ENCODE data around the gene LRRC56. TPM values are rescaled to one million over a fixed set of nuclear protein-coding genes. Genes with fewer than 3 reads are reported as not detected.
"Not testable (repeated sequence)": the region's sequence is repeated elsewhere in the genome, so short reads cannot be mapped to it uniquely, and the experiment has no call there.

LRRC56 gene
- total and polyA plus RNA-seq, 4 donors, result 0.25 to 1.5 (median 1.2) TPM

DNA sequence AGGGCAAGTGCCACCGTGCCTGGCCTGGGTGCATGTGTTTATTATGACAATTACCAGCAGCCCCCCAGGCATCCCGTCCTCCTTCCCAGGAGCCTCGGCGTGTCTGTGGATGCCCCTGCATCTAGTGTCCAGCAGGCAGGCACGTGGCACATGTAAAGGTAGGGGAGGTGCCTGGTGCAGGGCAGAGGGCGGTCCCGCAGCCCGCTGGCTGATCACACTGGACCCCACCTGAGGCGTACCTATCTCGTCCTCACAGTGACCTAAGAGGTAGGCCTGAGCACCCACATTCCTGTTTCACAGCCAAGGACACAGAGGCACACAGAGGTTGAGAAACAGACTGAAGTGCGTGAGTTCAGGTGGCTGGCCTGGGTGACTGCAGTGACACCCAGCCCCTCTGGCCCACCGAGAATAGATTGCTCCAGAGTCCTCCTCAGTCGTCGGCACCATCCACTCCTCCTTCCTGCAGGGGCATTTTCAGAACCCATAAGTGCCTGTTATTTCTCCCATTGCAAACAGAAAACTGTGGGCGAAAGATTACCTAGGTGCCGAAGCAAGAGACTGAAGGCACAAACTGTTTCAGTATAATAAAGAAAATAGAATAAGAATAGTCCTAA, 35.9 kb downstream of the LRRC56 start:
- Histone ChIP-seq H3K27ac (ENCODE audit: low read depth in 1 of 2, low read length in 2 of 2) (no peak overlapping the region), H3K27me3 (ENCODE audit: control insufficient read depth in 1 of 2, insufficient read depth in 2 of 2, low read length in 1 of 2) (no peaks in the 10 kb centered on the region), H3K9me3 (ENCODE audit: control insufficient read depth, low read length) (no peaks in the 10 kb centered on the region), H3K4me1 (ENCODE audit: control insufficient read depth in 1 of 2, insufficient read depth in 2 of 2, low read length in 2 of 2) (no peaks in the 10 kb centered on the region), H3K36me3 (ENCODE audit: control insufficient read depth in 1 of 2, insufficient read depth in 2 of 2, low read length in 1 of 2) (no peaks in the 10 kb centered on the region), H3K4me3 (ENCODE audit: low read length in 2 of 2) (no peak overlapping the region)
- intact Hi-C loops (cut with DNase I), result no loop called here
- ATAC-seq (ENCODE audit: low FRiP score) (no peak), DNase-seq (no peak)
- 94 to 96% methylated on average over 16 of the region's 16 CpGs for WGBS, 2 donors

DNA sequence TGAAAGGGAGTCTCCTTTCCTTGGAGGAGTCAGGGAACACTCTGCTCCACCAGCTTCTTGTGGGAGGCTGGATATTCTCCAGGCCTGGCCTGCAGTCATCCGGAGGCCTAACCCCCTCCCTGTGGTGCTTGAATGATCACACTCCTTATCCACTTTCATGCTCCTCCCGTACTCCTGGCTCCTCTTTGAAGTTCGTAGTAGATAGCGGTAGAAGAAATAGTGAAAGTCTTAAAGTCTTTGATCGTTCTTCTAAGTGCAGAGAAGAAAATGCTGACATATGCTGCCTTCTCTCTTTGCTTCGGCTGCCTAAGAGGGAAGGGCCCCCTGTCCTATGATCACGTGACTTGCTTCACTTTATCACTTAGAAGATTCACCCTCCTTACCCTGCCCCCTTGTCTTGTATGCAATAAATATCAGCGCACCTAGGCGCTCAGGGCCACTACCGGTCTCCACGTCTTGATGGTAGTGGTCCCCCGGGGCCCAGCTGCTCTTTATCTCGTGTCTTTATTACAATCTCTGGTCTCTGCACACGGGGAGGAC, 36.8 kb downstream of the LRRC56 start:
- H3K4me1 ChIP-seq (ENCODE audit: control insufficient read depth in 1 of 2, insufficient read depth in 2 of 2, low read length in 2 of 2); H3K27me3 ChIP-seq (ENCODE audit: control insufficient read depth in 1 of 2, insufficient read depth in 2 of 2, low read length in 1 of 2); ATAC-seq (ENCODE audit: low FRiP score); H3K9me3 ChIP-seq (ENCODE audit: control insufficient read depth, low read length); H3K27ac ChIP-seq (ENCODE audit: low read depth in 1 of 2, low read length in 2 of 2); H3K4me3 ChIP-seq (ENCODE audit: low read length in 2 of 2); DNase-seq; intact Hi-C loops (cut with DNase I); H3K36me3 ChIP-seq (ENCODE audit: control insufficient read depth in 1 of 2, insufficient read depth in 2 of 2, low read length in 1 of 2): not testable (repeated sequence)
- 75 to 85% methylated on average over 14 of the region's 14 CpGs for WGBS, 2 donors

DNA sequence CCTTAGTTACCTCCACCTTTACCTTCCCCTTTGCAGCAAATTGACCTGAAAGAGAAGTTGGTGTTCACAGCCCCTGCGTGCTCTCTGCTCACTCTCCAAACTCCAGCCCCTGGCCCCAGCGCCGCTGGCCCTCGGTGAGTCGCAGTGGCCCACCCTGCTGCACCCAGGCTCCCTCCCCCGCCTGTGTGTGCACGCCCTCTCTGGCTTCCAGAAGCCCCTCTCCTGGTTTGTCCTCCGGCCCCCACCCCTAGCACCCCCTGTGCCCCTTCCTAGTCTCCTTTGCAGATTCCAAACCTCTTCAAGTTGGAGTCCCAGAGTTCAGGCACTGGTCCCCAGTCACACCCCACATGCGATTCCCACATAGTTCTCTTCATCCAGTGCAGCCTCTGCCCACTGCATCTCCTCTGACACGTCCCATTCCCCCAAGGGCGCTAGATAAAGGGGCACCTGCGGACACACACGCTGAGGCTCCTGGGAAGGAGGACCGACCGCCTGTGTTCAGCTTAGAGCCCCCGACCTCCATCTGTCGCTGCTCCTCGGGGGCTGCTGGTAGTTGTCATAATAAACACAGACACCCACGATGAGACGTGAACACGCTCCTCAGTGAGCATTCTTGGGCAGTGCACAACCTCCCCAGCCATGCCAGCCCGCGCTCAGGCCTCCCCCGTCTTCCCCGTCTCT, 37.4 kb downstream of the LRRC56 start:
- H3K27ac ChIP-seq (ENCODE audit: low read depth in 1 of 2, low read length in 2 of 2), result no peak overlapping the region
- H3K36me3 ChIP-seq (ENCODE audit: control insufficient read depth in 1 of 2, insufficient read depth in 2 of 2, low read length in 1 of 2), result no peaks in the 10 kb centered on the region
- DNase-seq, result no peak
- H3K27me3 ChIP-seq (ENCODE audit: control insufficient read depth in 1 of 2, insufficient read depth in 2 of 2, low read length in 1 of 2), result no peaks in the 10 kb centered on the region
- H3K4me1 ChIP-seq (ENCODE audit: control insufficient read depth in 1 of 2, insufficient read depth in 2 of 2, low read length in 2 of 2), result no peaks in the 10 kb centered on the region
- no peak overlapping the region for H3K4me3 ChIP-seq (ENCODE audit: low read length in 2 of 2)
- no peak for ATAC-seq (ENCODE audit: low FRiP score)
- 34 to 35% methylated on average over 25 of the region's 25 CpGs for WGBS, 2 donors
- intact Hi-C loops (cut with DNase I), result loop anchor here in 1 of 2 donors (5.0 kb wide), 1 partner anchor 38 kb away; no protein-coding TSS in a partner anchor
- H3K9me3 ChIP-seq (ENCODE audit: control insufficient read depth, low read length), result no peaks in the 10 kb centered on the region

DNA sequence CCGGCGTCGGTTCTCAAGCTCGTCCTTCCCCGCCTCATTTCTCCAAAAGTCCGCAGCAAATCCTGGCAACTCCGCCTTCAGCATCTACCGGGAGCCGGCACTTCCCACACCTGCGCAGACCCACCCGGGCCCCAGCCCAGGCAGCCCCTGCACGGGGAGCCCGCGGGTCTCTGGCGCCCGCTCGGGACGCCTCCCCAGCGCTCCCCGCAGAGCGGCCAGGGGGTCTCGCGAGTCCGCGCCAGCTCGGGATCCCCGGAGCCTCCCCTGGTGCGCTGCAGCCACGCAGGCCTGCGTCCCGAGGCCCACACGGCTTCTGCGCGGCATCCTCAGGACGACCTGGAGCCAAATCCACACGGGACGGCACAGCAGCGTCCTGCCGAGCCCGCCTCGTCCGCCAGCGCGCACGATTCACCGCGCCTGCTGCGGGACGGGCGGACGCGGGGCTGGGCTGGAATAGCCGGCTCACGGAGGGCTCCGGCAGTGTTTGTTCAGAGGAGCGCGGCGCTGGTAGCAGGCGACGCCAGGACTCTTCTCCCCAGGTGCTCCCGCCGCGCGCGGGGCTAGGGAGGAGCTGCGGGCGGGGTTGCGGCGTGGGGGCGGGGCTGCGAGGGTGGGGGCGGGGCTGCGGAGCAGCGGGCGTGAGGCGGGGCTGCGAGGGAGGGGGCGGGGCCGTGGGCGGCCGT, 38.1 kb downstream of the LRRC56 start:
- intact Hi-C loops (cut with DNase I), result loop anchor here in 1 of 2 donors (5.0 kb wide), 1 partner anchor 37 kb away; no protein-coding TSS in a partner anchor
- DNase-seq (no peak), ATAC-seq (ENCODE audit: low FRiP score) (peak; percentile 36)
- Histone ChIP-seq H3K4me1 (ENCODE audit: control insufficient read depth in 1 of 2, insufficient read depth in 2 of 2, low read length in 2 of 2) (no peaks in the 10 kb centered on the region), H3K27ac (ENCODE audit: low read depth in 1 of 2, low read length in 2 of 2) (no peak overlapping the region), H3K27me3 (ENCODE audit: control insufficient read depth in 1 of 2, insufficient read depth in 2 of 2, low read length in 1 of 2) (no peaks in the 10 kb centered on the region), H3K36me3 (ENCODE audit: control insufficient read depth in 1 of 2, insufficient read depth in 2 of 2, low read length in 1 of 2) (no peaks in the 10 kb centered on the region), H3K4me3 (ENCODE audit: low read length in 2 of 2) (peak overlapping the region; percentile 24 to 52), H3K9me3 (ENCODE audit: control insufficient read depth, low read length) (no peaks in the 10 kb centered on the region)
- 0 to 1% methylated on average over 47 to 81 of the region's 81 CpGs for WGBS, 2 donors

DNA sequence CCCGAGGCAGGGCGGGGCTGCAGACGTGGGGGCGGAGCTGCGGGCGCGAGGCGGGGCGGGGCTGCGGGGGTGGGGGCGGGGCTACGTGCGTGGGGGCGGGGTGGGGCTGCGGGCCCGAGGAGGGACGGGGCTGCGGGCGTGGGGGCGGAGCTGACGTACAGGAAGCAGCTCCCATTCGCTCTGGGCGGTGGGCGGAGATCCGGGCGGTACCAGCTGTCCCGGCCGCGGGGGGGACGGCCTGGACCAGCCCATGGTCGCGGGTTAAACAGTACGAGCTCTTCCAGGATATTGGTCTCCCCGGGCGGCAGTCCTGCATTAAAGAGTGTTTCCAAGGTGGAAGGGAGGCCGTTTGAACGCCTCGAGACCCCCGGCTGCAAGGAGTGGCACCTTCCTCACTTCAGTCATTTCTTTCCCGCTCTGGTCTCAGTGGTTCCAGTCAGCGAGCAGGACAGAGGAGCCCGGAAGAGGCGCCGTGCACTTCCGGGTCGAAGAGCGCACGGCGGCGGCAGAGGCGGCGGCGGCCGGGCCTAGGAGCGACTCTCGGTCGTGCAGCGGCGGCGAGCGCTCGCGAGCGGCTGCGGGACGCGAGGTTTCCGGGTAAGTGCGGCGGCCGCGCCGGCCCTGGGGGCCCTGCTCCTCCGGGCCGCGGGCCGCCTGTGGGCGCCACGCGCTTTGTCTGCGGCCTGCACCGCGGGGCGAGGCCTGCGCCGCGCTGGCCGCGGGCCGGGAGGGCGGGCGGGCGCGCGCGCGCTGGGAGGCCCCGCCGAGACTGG, 38.9 kb downstream of the LRRC56 start, which contains the start of gene PHRF1:
PHRF1 (plus strand) TSS at position 475 of the 773 bp plus-strand sequence. CDS start 5,043 bp downstream, outside the sequence.
- intact Hi-C loops (cut with DNase I), result loop anchor here in 1 of 2 donors (5.0 kb wide), 1 partner anchor 36 kb away; no protein-coding TSS in a partner anchor
- ATAC-seq (ENCODE audit: low FRiP score), result peak; percentile 97

DNA sequence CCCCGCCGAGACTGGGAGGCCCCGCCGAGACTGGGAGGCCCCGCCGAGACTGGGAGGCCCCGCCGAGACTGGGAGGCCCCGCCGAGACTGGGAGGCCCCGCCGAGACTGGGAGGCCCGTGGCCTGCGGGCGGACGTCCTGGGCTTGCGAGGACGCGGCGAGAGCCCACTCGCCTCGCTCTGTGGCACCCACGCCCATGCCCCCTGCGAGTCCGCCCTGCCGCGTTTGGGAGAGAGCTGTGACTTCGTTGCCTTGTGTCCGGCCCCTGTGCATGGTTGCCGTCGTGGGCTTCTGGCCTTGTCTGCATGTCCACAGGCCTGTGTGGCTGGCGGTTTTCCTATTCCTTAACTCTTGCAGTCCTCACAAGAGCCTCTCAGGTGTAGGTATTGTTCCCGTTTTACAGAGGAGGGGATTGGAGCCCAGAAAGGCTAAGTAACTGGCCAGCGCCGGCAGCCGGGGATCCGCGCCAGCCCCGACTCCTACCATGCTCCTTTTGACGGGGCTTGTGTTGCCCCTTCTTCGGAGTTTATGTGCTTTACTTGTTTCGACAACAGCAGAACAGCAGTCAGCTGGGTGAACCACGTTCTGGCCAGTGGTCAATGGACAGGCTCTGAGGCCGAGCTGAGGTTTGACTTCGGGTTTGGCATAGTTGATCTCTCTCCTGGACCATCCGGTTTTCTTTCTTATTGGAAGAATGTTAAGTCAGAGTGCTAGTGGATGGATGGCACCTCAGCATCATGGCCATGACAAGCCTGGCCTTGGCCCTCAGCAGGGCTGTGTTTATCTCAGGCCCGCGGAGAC, 39.7 kb downstream of the LRRC56 start:
- H3K27me3 ChIP-seq (ENCODE audit: control insufficient read depth in 1 of 2, insufficient read depth in 2 of 2, low read length in 1 of 2), result no peaks in the 10 kb centered on the region
- peak overlapping the region; percentile 67 to 69 for H3K4me3 ChIP-seq (ENCODE audit: low read length in 2 of 2)
- 5% methylated on average over 40 to 46 of the region's 48 CpGs for WGBS, 2 donors
- H3K36me3 ChIP-seq (ENCODE audit: control insufficient read depth in 1 of 2, insufficient read depth in 2 of 2, low read length in 1 of 2), result no peaks in the 10 kb centered on the region
- no peak for ATAC-seq (ENCODE audit: low FRiP score)
- DNase-seq, result no peak
- H3K9me3 ChIP-seq (ENCODE audit: control insufficient read depth, low read length), result no peaks in the 10 kb centered on the region
- H3K27ac ChIP-seq (ENCODE audit: low read depth in 1 of 2, low read length in 2 of 2), result peak overlapping the region in 1 of 2 donors; percentile 49
- H3K4me1 ChIP-seq (ENCODE audit: control insufficient read depth in 1 of 2, insufficient read depth in 2 of 2, low read length in 2 of 2), result no peaks in the 10 kb centered on the region
- intact Hi-C loops (cut with DNase I), result loop anchor here in 1 of 2 donors (5.0 kb wide), 1 partner anchor 35 kb away; no protein-coding TSS in a partner anchor

More for the DNA sequence above, 38.9 kb downstream of the LRRC56 start, which contains the start of gene PHRF1:
- Histone ChIP-seq H3K4me3 (ENCODE audit: low read length in 2 of 2) (peak within 1 kb of the TSS; percentile 67 to 69), H3K4me1 (ENCODE audit: control insufficient read depth in 1 of 2, insufficient read depth in 2 of 2, low read length in 2 of 2) (no peaks in the 10 kb centered on the region), H3K36me3 (ENCODE audit: control insufficient read depth in 1 of 2, insufficient read depth in 2 of 2, low read length in 1 of 2) (no peaks in the 10 kb centered on the region), H3K9me3 (ENCODE audit: control insufficient read depth, low read length) (no peaks in the 10 kb centered on the region), H3K27ac (ENCODE audit: low read depth in 1 of 2, low read length in 2 of 2) (peak within 1 kb of the TSS in 1 of 2 donors; percentile 49), H3K27me3 (ENCODE audit: control insufficient read depth in 1 of 2, insufficient read depth in 2 of 2, low read length in 1 of 2) (no peaks in the 10 kb centered on the region)
- peak; percentile 97 to 98 for DNase-seq
- WGBS, 2 donors, result 0 to 1% methylated on average over 50 to 99 of the region's 99 CpGs

DNA sequence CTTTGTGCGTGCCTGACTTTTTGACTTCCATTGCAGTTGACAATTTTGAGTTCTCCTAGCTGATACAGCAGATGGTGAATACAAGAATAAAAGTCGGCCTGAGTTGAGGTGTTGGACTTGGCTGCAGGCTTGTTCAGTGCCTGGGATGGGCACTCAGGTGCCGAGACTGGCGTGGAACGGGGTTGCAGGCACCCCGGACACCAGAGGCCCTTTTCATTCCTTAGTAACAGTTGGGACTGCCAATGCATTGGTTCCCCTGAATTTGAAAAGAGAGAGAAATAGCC, 40.2 kb downstream of the LRRC56 start:
- Histone ChIP-seq H3K27me3 (ENCODE audit: control insufficient read depth in 1 of 2, insufficient read depth in 2 of 2, low read length in 1 of 2) (no peaks in the 10 kb centered on the region), H3K27ac (ENCODE audit: low read depth in 1 of 2, low read length in 2 of 2) (no peak overlapping the region), H3K4me3 (ENCODE audit: low read length in 2 of 2) (peak overlapping the region in 1 of 2 donors; percentile 69), H3K9me3 (ENCODE audit: control insufficient read depth, low read length) (no peaks in the 10 kb centered on the region), H3K4me1 (ENCODE audit: control insufficient read depth in 1 of 2, insufficient read depth in 2 of 2, low read length in 2 of 2) (no peaks in the 10 kb centered on the region), H3K36me3 (ENCODE audit: control insufficient read depth in 1 of 2, insufficient read depth in 2 of 2, low read length in 1 of 2) (no peaks in the 10 kb centered on the region)
- ATAC-seq (ENCODE audit: low FRiP score), result no peak
- intact Hi-C loops (cut with DNase I), result loop anchor here in 1 of 2 donors (5.0 kb wide), 1 partner anchor 35 kb away; no protein-coding TSS in a partner anchor
- no peak for DNase-seq
- 67 to 70% methylated on average over 6 of the region's 6 CpGs for WGBS, 2 donors

Measured in aorta (tissue), 5 donors.